Endothelial cell of umbilical vein (primary cell): ENCODE results near the gene ITFG1. TPM values are rescaled to one million over a fixed set of nuclear protein-coding genes. Genes with fewer than 3 reads are reported as not detected.
"Not testable (repeated sequence)": the region's sequence is repeated elsewhere in the genome, so short reads cannot be mapped to it uniquely, and the experiment has no call there.

Source experiments
- BruUV-seq: library from RNA; stranded (reverse); fragments of 400-500 nt; replicated peaks from 2 replicates; lab custom pipeline; 2021; lab: Mats Ljungman, UMichigan
- CTCF ChIA-PET: fragments of 300-600, 350-600 bp; sonication (Branson Sonifier 250); formaldehyde crosslinking; loops from one replicate; lab custom pipeline; 2021; ENCODE audit warnings: antibody characterized with exemption, inconsistent platforms; lab: Charles Lee
- POLR2A ChIA-PET: fragments of 300-600, 350-600 bp; sonication (Branson Sonifier 250); formaldehyde crosslinking; loops from one replicate; lab custom pipeline; 2021; ENCODE audit warnings: antibody characterized with exemption, inconsistent platforms; lab: Charles Lee
- DNase-seq: peaks from one replicate; pipeline ENCODE4 v3.0.0-alpha.2; 2011; ENCODE audit warnings: low read depth, low spot score
- FAIRE-seq: peaks from 2 replicates; lab custom pipeline; 2011; peaks lifted over from hg19 to GRCh38; lab: Jason Lieb, UNC
- H2AFZ ChIP-seq: 2 replicates; pipeline ENCODE4 v1.6.0; 2012; ENCODE audit warnings: low read depth, low read length, control low read depth, inconsistent platforms
- H3K27ac ChIP-seq: 2 replicates; pipeline ENCODE4 v1.5.1; 2011; ENCODE audit warnings: low read depth, mild to moderate bottlenecking, control low read depth, low read length, moderate library complexity; ENCODE audit not compliant: insufficient read depth
- H3K27me3 ChIP-seq, 2 experiments: 2 replicates each; pipeline versions ENCODE4 v1.6.0 to v1.6.1; 2011; ENCODE audit warnings: low read length in 2 of 2, mixed read lengths in 1 of 2; ENCODE audit not compliant: control insufficient read depth in 2 of 2, insufficient read depth in 2 of 2
- H3K36me3 ChIP-seq, 2 experiments: 2 replicates in 1 of 2; 3 replicates in 1 of 2; pipeline ENCODE4 v1.5.1; 2011; ENCODE audit warnings: low read length in 2 of 2, mild to moderate bottlenecking in 1 of 2, moderate library complexity in 1 of 2; ENCODE audit not compliant: control insufficient read depth in 2 of 2, insufficient read depth in 2 of 2; ENCODE audit errors: extremely low read depth in 1 of 2
- H3K4me1 ChIP-seq: 3 replicates; pipeline ENCODE4 v1.5.1; 2011; ENCODE audit warnings: mild to moderate bottlenecking, low read length; ENCODE audit not compliant: control insufficient read depth, insufficient read depth; ENCODE audit errors: extremely low read depth
- H3K4me2 ChIP-seq: 2 replicates; pipeline ENCODE4 v1.6.1; 2011; ENCODE audit warnings: low read length, control low read depth, mixed read lengths; ENCODE audit not compliant: insufficient read depth
- H3K4me3 ChIP-seq, 3 experiments: fragments of 200-600 bp in 1 of 3; sonication (generic), shearing (Covaris generic) in 1 of 3; replicated peaks in 1 of 3; 2 replicates each; pipeline ENCODE4 v1.5.1; 2011 to 2016; ENCODE audit warnings: control low read depth in 3 of 3, low read length in 3 of 3, mild to moderate bottlenecking in 2 of 3, inconsistent platforms in 1 of 3, low read depth in 1 of 3, moderate library complexity in 1 of 3; ENCODE audit not compliant: insufficient read depth in 1 of 3
- H3K79me2 ChIP-seq: 2 replicates; pipeline ENCODE4 v1.6.0; 2012; ENCODE audit warnings: low read length, inconsistent platforms; ENCODE audit not compliant: control insufficient read depth, insufficient read depth
- H3K9ac ChIP-seq: replicated peaks from 2 replicates; pipeline ENCODE3; 2011; ENCODE audit warnings: low read length, control low read depth; ENCODE audit not compliant: insufficient read depth; ENCODE audit errors: extremely low read depth
- H3K9me1 ChIP-seq: replicated peaks from 3 replicates; pipeline ENCODE4 v1.6.0; 2011; ENCODE audit warnings: mild to moderate bottlenecking, low read length; ENCODE audit not compliant: control insufficient read depth, insufficient read depth; ENCODE audit errors: extremely low read depth
- H3K9me3 ChIP-seq: replicated peaks from 2 replicates; pipeline ENCODE4 v1.5.1; 2012; ENCODE audit warnings: low read length, inconsistent platforms; ENCODE audit not compliant: control insufficient read depth, insufficient read depth
- H4K20me1 ChIP-seq: replicated peaks from 2 replicates; pipeline ENCODE3; 2011; ENCODE audit warnings: mild to moderate bottlenecking, low read length; ENCODE audit not compliant: control insufficient read depth, insufficient read depth; ENCODE audit errors: extremely low read depth
- CTCF ChIP-seq, 2 donors: IDR thresholded peaks; 1 replicate in 1 of 2; 2 replicates in 1 of 2; pipeline ENCODE4 v1.5.1; 2011; ENCODE audit warnings: low read length in 2 of 2, mild to moderate bottlenecking in 2 of 2, moderate library complexity in 2 of 2, control low read depth in 1 of 2, inconsistent platforms in 1 of 2, low read depth in 1 of 2; ENCODE audit not compliant: insufficient read depth in 1 of 2; ENCODE audit errors: extremely low read depth in 1 of 2
- FOS ChIP-seq: IDR thresholded peaks from 2 replicates; pipeline ENCODE4 v1.6.1; 2011; ENCODE audit warnings: mild to moderate bottlenecking, low read length, moderate library complexity, borderline replicate concordance; ENCODE audit not compliant: insufficient read depth
- GATA2 ChIP-seq: IDR thresholded peaks from 2 replicates; pipeline ENCODE4 v1.7.0; 2011; ENCODE audit warnings: low read depth, mild to moderate bottlenecking, moderate library complexity, mixed read lengths, low read length; ENCODE audit not compliant: insufficient read length, insufficient read depth
- JUN ChIP-seq: IDR thresholded peaks from 2 replicates; pipeline ENCODE4 v1.6.1; 2011; ENCODE audit warnings: borderline replicate concordance, low read depth; ENCODE audit not compliant: insufficient read length, insufficient read depth
- MYC ChIP-seq: IDR thresholded peaks from one replicate; pipeline ENCODE4 v1.6.1; 2011; ENCODE audit warnings: mild to moderate bottlenecking, low read depth, low read length
- dilution Hi-C: fragments of 300-500 bp; cut with MboI; formaldehyde crosslinking; loops from one replicate; pipeline ENCODE4 v1.15.0; 2019; ENCODE audit warnings: low sequenced_read_pairs; ENCODE audit not compliant: extremely low pct_ligation_motif_present
- intact Hi-C: fragments of 100-400 bp; cut with micrococcal nuclease; formaldehyde crosslinking; loops from one replicate; pipeline ENCODE4 v1.10.0; 2022
- polyA plus RNA-seq, 4 experiments: library from polyadenylated mRNA; depleted of rRNA in 3 of 4; stranded (reverse) in 3 of 4; unstranded in 1 of 4; fragments of >200 nt; gene quantifications; 2 replicates each; pipeline versions ENCODE4 v1.2.1 to v1.2.3, GENCODE V29; 2011 to 2012; ENCODE audit warnings: missing spikeins in 1 of 4
- total RNA-seq: library from RNA; stranded (reverse); gene quantifications from 2 replicates; pipeline ENCODE4 v1.2.3, GENCODE V29; 2021

The ITFG1 gene
- total and polyA plus RNA-seq, 2 donors (not counting 3 experiments of a cell fraction or from before 2014, with no cell fraction given) = 32.1 to 44.2 TPM

- POLR2A ChIA-PET = no interaction called here
- dilution Hi-C loops = no loop called here
- no TSS peak for BruUV-seq
- TF ChIP-seq JUN (no peak), GATA2 (no peak), MYC (no peak), FOS (no peak), CTCF (IDR thresholded peaks at IDR 0.05; ENCODE audit: extremely low read depth in 1 of 2, insufficient read depth in 1 of 2, low read depth in 1 of 2, low read length in 2 of 2) (no peak)
- intact Hi-C loops = no loop called here
- Histone ChIP-seq H3K4me2 (no peak overlapping the region), H3K79me2 (no peaks in the 10 kb centered on the region), H3K4me3 (no peak overlapping the region), H3K27ac (no peak overlapping the region), H3K4me1 (no peaks in the 10 kb centered on the region), H3K9ac (no peak overlapping the region), H4K20me1 (no peaks in the 10 kb centered on the region), H3K9me1 (no peaks in the 10 kb centered on the region), H3K36me3 (no peaks in the 10 kb centered on the region), H3K9me3 (no peaks in the 10 kb centered on the region), H2AFZ (no peak overlapping the region), H3K27me3 (no peaks in the 10 kb centered on the region)
- FAIRE-seq (no peak), DNase-seq (no peak)
- CTCF ChIA-PET = no interaction called here
Measured at GRCh38 chr16:47182318-47182717, 278.5 kb downstream of the ITFG1 start.

- FAIRE-seq, CTCF ChIA-PET, dilution Hi-C loops, H3K36me3 ChIP-seq, H2AFZ ChIP-seq, H3K4me2 ChIP-seq, intact Hi-C loops, H4K20me1 ChIP-seq, DNase-seq, H3K27me3 ChIP-seq, POLR2A ChIA-PET, H3K79me2 ChIP-seq, H3K4me3 ChIP-seq, H3K9me1 ChIP-seq, H3K27ac ChIP-seq, H3K4me1 ChIP-seq, H3K9ac ChIP-seq, H3K9me3 ChIP-seq, BruUV-seq: not testable (repeated sequence)
Measured at GRCh38 chr16:47181066-47181465, 279.8 kb downstream of the ITFG1 start.
